ENCODE measurements around the gene ZMIZ1. TPM values are rescaled to one million over a fixed set of nuclear protein-coding genes. Genes with fewer than 3 reads are reported as not detected.
A peak's percentile ranks its signal among the peaks of the same experiment; 100 is the strongest.

ZMIZ1 gene
- total RNA-seq, 4 donors from 2014 or later = 22.7 to 37.5 (median 31.7) TPM

DNA sequence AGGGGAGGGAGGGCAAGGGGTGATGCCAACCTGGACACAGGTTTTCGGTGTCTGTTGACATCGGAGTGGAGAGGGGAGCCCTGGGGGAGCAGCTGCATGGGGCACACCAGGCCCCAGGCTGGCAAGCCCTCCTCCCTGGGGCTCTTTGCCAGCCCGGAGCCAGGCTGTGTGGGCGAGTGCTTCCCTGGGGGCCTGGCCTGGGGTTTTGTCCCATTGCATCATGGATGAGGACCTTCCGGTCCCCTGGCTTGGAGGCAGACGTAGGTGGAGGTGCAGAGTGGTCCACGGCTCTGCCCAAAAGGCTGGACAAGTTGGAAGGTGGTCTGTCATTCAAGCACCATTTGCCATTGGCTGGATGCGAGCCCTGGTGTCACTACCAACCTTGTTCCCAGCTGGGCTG is 34.8 kb downstream of the ZMIZ1 start:
- H3K27ac ChIP-seq = peak overlapping the region; percentile 75 to 84 (median 78)

DNA sequence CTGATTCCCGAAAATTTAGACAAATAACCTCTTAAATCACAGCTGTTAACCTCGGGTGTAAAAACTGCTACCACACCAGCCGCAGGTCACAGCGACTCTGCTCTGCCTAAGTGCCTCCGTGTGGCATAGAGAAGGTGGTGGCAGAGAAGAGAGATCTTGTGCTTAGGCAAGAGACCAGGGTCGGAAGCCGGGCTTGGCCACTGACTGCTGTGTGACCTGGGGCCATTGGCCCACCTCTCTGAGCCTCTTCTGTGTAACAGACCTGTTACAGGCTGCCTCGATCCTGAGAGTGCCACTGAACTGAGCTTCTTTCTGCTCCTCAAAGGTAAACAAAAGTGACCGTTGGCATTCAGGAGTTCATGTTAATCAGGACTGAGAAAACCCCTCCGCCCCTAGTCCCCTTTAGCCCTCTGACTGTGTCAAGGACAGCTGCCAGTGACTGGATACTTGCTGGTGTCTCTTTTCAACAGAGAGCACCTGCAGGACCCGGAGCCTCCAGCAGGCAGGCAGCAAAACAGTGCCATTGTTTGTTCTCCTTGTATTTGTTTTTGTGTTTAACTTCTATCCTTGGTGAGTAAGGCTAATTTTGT is 36.5 kb downstream of the ZMIZ1 start:
- no peak for TF ChIP-seq POLR2A (IDR thresholded peaks at IDR 0.05)
- TF ChIP-seq, protein P1, sequence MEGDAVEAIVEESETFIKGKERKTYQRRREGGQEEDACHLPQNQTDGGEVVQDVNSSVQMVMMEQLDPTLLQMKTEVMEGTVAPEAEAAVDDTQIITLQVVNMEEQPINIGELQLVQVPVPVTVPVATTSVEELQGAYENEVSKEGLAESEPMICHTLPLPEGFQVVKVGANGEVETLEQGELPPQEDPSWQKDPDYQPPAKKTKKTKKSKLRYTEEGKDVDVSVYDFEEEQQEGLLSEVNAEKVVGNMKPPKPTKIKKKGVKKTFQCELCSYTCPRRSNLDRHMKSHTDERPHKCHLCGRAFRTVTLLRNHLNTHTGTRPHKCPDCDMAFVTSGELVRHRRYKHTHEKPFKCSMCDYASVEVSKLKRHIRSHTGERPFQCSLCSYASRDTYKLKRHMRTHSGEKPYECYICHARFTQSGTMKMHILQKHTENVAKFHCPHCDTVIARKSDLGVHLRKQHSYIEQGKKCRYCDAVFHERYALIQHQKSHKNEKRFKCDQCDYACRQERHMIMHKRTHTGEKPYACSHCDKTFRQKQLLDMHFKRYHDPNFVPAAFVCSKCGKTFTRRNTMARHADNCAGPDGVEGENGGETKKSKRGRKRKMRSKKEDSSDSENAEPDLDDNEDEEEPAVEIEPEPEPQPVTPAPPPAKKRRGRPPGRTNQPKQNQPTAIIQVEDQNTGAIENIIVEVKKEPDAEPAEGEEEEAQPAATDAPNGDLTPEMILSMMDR (IDR thresholded peaks at IDR 0.05 in 4 of 5, conservative IDR thresholded peaks at IDR 0.05 in 1 of 5) = peak in 1 of 5 experiments; percentile 39
- Histone ChIP-seq H3K36me3 (no peaks in the 10 kb centered on the region), H3K4me3 (no peak overlapping the region), H3K4me1 (peaks cover 73 to 89% of the 10 kb centered on the region in 2 donors), H3K27me3 (no peaks in the 10 kb centered on the region), H3K27ac (peak overlapping the region; percentile 4 to 80 (median 64)), H3K9me3 (no peaks in the 10 kb centered on the region)
- intact Hi-C loops (cut with DNase I; ENCODE audit: low total_unique reads) = no loop called here
- DNase-seq = no peak
- no peak for ATAC-seq
- in situ Hi-C loops (cut with MboI; ENCODE audit: low sequenced_read_pairs in 4 of 4) = no loop called here

More for the DNA sequence above, 34.8 kb downstream of the ZMIZ1 start:
- Histone ChIP-seq H3K4me1 (peaks cover 86 to 95% of the 10 kb centered on the region in 2 donors), H3K27me3 (no peaks in the 10 kb centered on the region), H3K9me3 (no peaks in the 10 kb centered on the region), H3K36me3 (no peaks in the 10 kb centered on the region), H3K4me3 (no peak overlapping the region)
- DNase-seq (no peak), ATAC-seq (no peak)
- TF ChIP-seq, protein P1 (IDR thresholded peaks at IDR 0.05 in 4 of 5, conservative IDR thresholded peaks at IDR 0.05 in 1 of 5) = no peak
- TF ChIP-seq POLR2A (IDR thresholded peaks at IDR 0.05) = no peak
- in situ Hi-C loops (cut with MboI; ENCODE audit: low sequenced_read_pairs in 4 of 4) (no loop called here), intact Hi-C loops (cut with DNase I; ENCODE audit: low total_unique reads) (no loop called here)

DNA sequence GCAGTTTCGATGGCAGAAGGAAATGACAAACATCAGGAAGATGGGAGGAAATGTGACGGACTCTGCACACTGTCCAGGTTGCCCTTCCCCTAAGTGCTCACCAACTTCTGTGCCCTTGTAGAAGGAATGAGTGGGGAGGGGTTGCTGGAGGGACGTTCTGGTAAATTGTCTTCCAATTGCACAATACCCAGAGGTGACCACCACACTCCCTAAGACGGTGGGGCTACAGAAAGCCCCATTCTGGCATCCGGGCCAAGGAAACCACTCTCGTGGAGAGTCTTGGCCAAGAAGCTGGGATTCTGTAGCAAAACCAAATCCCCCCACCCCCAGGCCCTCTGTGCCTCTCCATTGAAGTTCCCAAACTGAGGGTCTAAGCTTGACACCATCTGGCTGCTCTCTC is 37.1 kb downstream of the ZMIZ1 start:
- Histone ChIP-seq H3K27ac (peak overlapping the region in 3 of 4 donors; percentile 14 to 54 (median 40)), H3K27me3 (no peaks in the 10 kb centered on the region), H3K9me3 (no peaks in the 10 kb centered on the region), H3K36me3 (no peaks in the 10 kb centered on the region), H3K4me1 (peaks cover 68 to 87% of the 10 kb centered on the region in 2 donors), H3K4me3 (no peak overlapping the region)
- TF ChIP-seq, protein P1 (IDR thresholded peaks at IDR 0.05 in 4 of 5, conservative IDR thresholded peaks at IDR 0.05 in 1 of 5) = peak in 1 of 5 experiments; percentile 2
- no peak for TF ChIP-seq POLR2A (IDR thresholded peaks at IDR 0.05)
- DNase-seq = no peak
- in situ Hi-C loops (cut with MboI; ENCODE audit: low sequenced_read_pairs in 4 of 4) = no loop called here
- ATAC-seq = no peak
- intact Hi-C loops (cut with DNase I; ENCODE audit: low total_unique reads) = no loop called here

DNA sequence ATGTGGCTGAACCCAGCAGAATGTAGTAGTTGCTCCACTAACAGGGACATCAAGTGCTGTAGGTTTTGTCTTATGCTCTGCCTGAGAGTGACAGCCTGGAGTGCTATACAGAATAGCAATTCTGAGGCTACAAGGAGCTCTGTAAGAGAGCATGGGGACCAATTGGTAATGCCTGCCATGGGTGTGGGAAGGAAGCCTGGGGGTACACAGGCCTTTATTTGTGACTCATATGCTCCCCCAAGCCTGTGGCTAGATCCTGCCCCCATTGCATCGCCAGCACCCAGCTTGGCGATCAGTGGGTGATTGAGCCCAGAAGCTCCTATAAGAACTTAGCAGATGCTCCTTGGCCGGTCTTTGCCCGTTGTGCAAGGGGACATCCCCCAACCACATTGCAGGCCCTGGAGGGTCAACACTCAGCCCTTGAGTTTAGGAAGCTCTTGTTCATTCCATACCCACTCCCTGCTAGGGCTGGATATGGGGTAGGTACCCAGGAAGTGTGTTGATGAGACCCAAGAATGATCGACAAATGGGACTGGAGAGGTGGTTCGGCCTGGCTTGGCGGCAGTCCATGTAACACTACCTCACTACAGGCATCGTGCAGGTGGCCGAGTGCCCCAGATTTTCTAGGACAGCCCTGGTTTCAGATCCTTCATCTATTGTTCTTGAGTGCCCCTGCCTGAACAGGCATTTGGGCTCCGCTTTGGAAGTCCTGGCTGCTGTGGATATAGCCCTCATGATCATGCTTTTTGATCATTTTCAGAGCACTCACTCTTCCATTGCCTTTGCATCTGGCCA is 37.7 kb downstream of the ZMIZ1 start:
- no peak for ATAC-seq
- no peaks in the 10 kb centered on the region for H3K36me3 ChIP-seq
- no peak overlapping the region for H3K4me3 ChIP-seq
- intact Hi-C loops (cut with DNase I; ENCODE audit: low total_unique reads) (no loop called here), in situ Hi-C loops (cut with MboI; ENCODE audit: low sequenced_read_pairs in 4 of 4) (no loop called here)
- no peaks in the 10 kb centered on the region for H3K27me3 ChIP-seq
- peaks cover 68 to 87% of the 10 kb centered on the region in 2 donors for H3K4me1 ChIP-seq
- H3K9me3 ChIP-seq = no peaks in the 10 kb centered on the region
- peak overlapping the region in 3 of 4 donors; percentile 14 to 54 (median 40) for H3K27ac ChIP-seq
- DNase-seq = peak in 1 of 2 donors; percentile 38
- TF ChIP-seq, protein P1 (IDR thresholded peaks at IDR 0.05 in 4 of 5, conservative IDR thresholded peaks at IDR 0.05 in 1 of 5) = no peak
- no peak for TF ChIP-seq POLR2A (IDR thresholded peaks at IDR 0.05)

Data from gastrocnemius medialis (tissue), 4 donors.